Mesodermal cell (in vitro differentiated cells): ENCODE measurements around the gene GTF2A1.

ENCODE experiments used
- H3K27ac ChIP-seq: 2 replicates; pipeline ENCODE4 v1.7.0; 2013; ENCODE audit warnings: mild to moderate bottlenecking, low read depth, low read length, moderate library complexity; ENCODE audit not compliant: severe bottlenecking
- H3K36me3 ChIP-seq: 2 replicates; pipeline ENCODE4 v1.7.1; 2013; ENCODE audit warnings: mild to moderate bottlenecking, low read length, moderate library complexity; ENCODE audit not compliant: control insufficient read depth, insufficient read depth
- H3K4me1 ChIP-seq: one replicate; pipeline ENCODE4 v1.7.1; 2013; ENCODE audit warnings: mild to moderate bottlenecking, low read length; ENCODE audit not compliant: insufficient read depth, control insufficient read depth, poor library complexity, severe bottlenecking
- H3K4me3 ChIP-seq: 2 replicates; pipeline ENCODE4 v1.7.0; 2013; ENCODE audit warnings: low read length, control low read depth, mild to moderate bottlenecking; ENCODE audit not compliant: insufficient read depth, poor library complexity, severe bottlenecking; ENCODE audit errors: extremely low read depth
- H3K9me3 ChIP-seq: 2 replicates; pipeline ENCODE4 v1.7.1; 2013; ENCODE audit warnings: mild to moderate bottlenecking, low read length, moderate library complexity; ENCODE audit not compliant: control insufficient read depth
- WGBS, 2 experiments: methylation state at CpG; one replicate each; pipeline ENCODE4 v1.1.5; 2013; ENCODE audit warnings: missing lambda C conversion rate in 2 of 2; ENCODE audit not compliant: insufficient coverage in 2 of 2; 5-methylcytosine and 5-hydroxymethylcytosine counted together

The GTF2A1 gene

DNA sequence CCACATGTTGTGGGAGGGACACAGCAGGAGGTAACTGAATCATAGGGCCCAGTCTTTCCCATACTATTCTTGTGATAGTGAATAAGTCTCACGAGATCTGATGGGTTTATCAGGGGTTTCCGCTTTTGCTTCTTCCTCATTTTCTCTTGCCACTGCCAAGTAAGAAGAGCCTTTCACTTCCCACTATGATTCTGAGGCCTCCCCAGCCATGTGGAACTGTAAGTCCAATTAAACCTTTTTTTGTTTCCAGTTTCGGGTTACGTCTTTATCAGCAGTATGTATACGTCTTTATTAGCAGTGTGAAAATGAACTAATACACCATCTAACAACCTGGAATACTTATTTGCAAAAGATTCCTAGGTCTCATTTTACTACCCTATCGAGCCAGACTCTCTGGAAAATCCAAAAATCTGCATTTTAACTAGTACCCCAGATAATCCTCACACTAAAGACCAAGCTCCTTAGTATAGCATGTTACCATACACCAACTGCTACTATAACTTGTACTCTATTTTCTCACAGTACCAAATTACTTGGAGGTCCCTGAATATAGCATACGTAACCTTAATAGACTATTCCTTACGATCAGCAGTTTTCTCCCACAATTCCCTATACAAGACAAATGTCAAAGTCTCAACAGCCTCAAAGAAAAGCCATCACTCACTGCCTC is 11.5 kb downstream of the GTF2A1 start:
- 83 to 93% methylated on average over 8 of the region's 8 CpGs for WGBS, 2 experiments
- Histone ChIP-seq H3K4me3 (no peak overlapping the region), H3K9me3 (no peaks in the 10 kb centered on the region), H3K27ac (no peak overlapping the region), H3K4me1 (no peaks in the 10 kb centered on the region), H3K36me3 (peaks cover 70% of the 10 kb centered on the region)

DNA sequence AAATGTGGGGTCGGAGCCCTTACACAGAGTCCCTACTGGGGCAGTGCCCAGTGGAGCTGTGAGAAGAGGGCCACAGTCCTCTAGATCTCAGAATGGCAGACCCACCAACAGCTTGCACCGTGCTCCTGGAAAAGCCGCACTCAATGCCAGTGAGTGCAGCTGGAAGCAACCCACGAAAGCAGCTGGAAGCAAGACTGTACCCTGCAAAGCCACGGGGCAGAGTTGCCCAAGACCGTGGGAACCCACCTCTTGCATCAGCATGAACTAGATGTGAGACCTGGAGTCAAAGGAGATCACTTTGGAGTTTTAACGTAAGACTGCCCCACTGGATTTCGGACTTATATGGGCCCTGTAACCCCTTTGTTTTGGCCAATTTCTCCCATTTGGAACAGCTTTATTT is 12.3 kb downstream of the GTF2A1 start:
- Histone ChIP-seq H3K27ac (no peak overlapping the region), H3K4me3 (no peak overlapping the region), H3K4me1 (no peaks in the 10 kb centered on the region), H3K9me3 (no peaks in the 10 kb centered on the region), H3K36me3 (peaks cover 71% of the 10 kb centered on the region)
- WGBS, 2 experiments = 99% methylated on average over 8 of the region's 8 CpGs

DNA sequence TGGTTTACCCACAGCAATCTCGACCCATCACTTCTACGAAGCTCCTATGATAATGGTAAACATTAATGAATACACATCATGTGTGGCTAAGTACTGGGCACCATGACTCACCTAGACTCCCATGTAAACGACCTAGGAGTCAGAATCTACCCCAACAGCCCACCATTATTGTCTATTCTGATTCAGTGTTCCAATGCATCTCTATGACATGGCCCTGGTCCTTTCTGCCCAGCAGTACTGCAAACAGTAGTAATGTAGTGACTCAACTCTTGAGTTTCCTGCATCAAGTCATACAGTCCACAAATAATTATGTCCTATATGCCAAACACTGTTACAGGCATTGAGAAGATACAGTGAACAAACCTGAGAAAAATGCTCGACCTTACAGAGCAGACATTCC is 14.6 kb downstream of the GTF2A1 start:
- Histone ChIP-seq H3K36me3 (peaks cover 75% of the 10 kb centered on the region), H3K9me3 (no peaks in the 10 kb centered on the region), H3K4me3 (no peak overlapping the region), H3K27ac (no peak overlapping the region), H3K4me1 (no peaks in the 10 kb centered on the region)
- 92 to 95% methylated on average over 2 of the region's 4 CpGs for WGBS, 2 experiments

- peaks cover 72% of the 10 kb centered on the region for H3K36me3 ChIP-seq
- H3K27ac ChIP-seq = no peak overlapping the region
- H3K9me3 ChIP-seq = no peaks in the 10 kb centered on the region
- WGBS, 2 experiments = 96% methylated on average over 3 of the region's 4 CpGs; no CpG with 5 or more reads in 1 of the 2 experiments
- H3K4me3 ChIP-seq = no peak overlapping the region
- H3K4me1 ChIP-seq = no peaks in the 10 kb centered on the region
Observed at GRCh38 chr14:81205639-81206038, 15.1 kb downstream of the GTF2A1 start.

GRCh38 chr14:81200054-81200453 is 20.7 kb downstream of the GTF2A1 start:
- Histone ChIP-seq H3K4me3 (no peak overlapping the region), H3K27ac (no peak overlapping the region), H3K4me1 (no peaks in the 10 kb centered on the region), H3K9me3 (no peaks in the 10 kb centered on the region), H3K36me3 (peaks cover 41% of the 10 kb centered on the region)
- 86 to 94% methylated on average over 3 to 4 of the region's 6 CpGs for whole genome bisulfite sequencing, 2 experiments

DNA sequence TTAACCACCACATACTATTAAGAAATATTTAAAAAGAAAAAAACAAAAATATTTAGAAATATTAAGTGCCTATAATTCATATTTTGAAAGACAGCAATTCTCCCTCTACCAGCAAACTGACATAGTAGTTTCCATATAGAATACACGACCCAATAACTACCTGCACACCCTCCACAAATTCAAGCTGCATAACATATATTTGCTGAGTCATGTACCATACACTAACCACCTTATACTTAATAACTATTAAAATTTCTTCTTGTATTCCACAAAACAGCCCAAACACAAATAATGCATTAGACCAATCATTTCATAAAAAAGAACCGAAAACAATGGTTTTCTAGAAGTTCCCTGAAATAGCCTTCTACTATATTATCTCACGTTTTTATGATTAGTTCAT is 21.7 kb downstream of the GTF2A1 start:
- no peaks in the 10 kb centered on the region for H3K4me1 ChIP-seq
- no peaks in the 10 kb centered on the region for H3K9me3 ChIP-seq
- H3K27ac ChIP-seq = no peak overlapping the region
- peaks cover 49% of the 10 kb centered on the region for H3K36me3 ChIP-seq
- no peak overlapping the region for H3K4me3 ChIP-seq
- 93 to 95% methylated on average over 2 of the region's 3 CpGs for WGBS, 2 experiments

GRCh38 chr14:81198651-81199050 is 22.1 kb downstream of the GTF2A1 start:
- H3K4me3 ChIP-seq = no peak overlapping the region
- no peaks in the 10 kb centered on the region for H3K9me3 ChIP-seq
- no peak overlapping the region for H3K27ac ChIP-seq
- H3K36me3 ChIP-seq = peaks cover 48% of the 10 kb centered on the region
- no CpG with 5 or more reads among the region's 2 CpGs for WGBS, 2 experiments
- H3K4me1 ChIP-seq = no peaks in the 10 kb centered on the region

DNA sequence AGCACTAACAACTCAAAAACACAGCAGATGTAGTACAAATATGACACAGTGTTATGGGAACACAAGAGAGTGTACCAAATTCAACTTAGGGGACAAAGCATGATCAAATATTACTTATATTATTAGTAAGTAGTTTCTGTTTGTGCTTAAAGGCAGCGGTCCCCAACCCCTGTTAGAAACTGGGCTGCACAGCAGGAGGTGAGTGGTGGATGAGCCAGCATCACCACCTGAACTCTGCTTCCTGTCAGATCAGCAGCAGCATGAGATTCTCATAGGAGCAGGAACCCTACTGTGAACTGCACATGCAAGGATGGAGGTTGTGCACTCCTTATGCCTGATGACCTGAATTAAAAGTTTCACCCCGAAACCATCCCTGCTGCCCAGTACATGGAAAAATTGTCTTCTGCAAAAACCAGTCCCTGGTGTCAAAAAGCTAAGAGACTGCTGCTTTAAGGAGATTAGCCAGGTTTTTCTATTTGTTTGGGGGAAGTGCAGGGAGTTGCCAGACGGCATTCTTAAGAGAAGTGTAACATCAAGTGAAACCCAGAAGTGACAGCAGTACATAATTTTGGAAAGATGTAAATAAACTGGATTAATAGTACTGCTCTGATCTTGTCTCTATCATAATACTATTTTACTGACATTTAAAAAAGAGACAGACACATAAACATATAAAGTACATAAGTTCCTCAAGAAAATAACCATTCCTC is 26.7 kb downstream of the GTF2A1 start:
- H3K4me3 ChIP-seq = no peak overlapping the region
- peaks cover 50% of the 10 kb centered on the region for H3K36me3 ChIP-seq
- H3K4me1 ChIP-seq = no peaks in the 10 kb centered on the region
- H3K9me3 ChIP-seq = no peaks in the 10 kb centered on the region
- WGBS, 2 experiments = 86 to 100% methylated on average over 1 to 2 of the region's 3 CpGs
- no peak overlapping the region for H3K27ac ChIP-seq

GRCh38 chr14:81192594-81192993 is 28.2 kb downstream of the GTF2A1 start:
- Histone ChIP-seq H3K9me3 (no peaks in the 10 kb centered on the region), H3K27ac (no peak overlapping the region), H3K4me3 (no peak overlapping the region), H3K36me3 (peaks cover 57% of the 10 kb centered on the region), H3K4me1 (no peaks in the 10 kb centered on the region)
- 100% methylated on average over 1 of the region's 2 CpGs for WGBS, 2 experiments

DNA sequence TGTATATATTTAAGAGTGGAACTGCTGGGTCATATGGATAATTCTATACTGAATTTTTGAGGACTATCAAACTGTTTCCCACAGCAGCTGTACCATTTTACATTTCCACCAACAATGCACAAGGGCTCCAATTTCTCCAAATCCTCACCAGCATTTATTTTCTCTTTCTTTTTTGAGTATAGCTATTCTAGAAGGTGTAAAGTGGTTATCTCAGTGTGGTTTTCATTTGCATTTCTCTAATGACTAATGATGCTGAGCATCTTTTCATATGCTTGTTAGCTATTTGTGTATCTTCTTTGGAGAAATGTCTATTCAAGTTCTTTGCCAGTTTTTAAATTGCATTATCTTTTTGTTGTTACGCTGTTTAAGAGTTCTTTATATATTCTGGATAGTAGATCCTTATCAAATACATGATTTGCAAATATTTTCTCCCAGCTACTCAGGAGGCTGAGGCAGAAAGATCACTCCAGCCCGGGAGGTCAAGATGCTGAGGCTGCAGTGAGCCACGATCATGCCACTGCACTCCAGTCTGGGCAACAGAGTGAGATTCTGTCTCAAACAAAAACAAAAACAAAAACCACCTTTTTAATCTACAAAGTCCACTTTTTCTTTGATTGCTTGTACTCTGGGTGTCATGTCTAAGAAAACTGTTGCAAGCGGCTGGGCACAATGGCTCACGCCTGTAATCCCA is 32.8 kb downstream of the GTF2A1 start:
- no peak overlapping the region for H3K27ac ChIP-seq
- H3K9me3 ChIP-seq = no peaks in the 10 kb centered on the region
- no peak overlapping the region for H3K4me3 ChIP-seq
- 90 to 94% methylated on average over 2 of the region's 5 CpGs for WGBS, 2 experiments
- H3K36me3 ChIP-seq = peaks cover 50% of the 10 kb centered on the region
- peaks cover 4% of the 10 kb centered on the region for H3K4me1 ChIP-seq
